Measurements from ENCODE around the gene SMPX. TPM values are rescaled to one million over a fixed set of nuclear protein-coding genes. Genes with fewer than 3 reads are reported as not detected.

Gene SMPX
- total and polyA plus RNA-seq, 2 donors (not counting 1 experiment from before 2014, with no cell fraction given) = not detected

DNA sequence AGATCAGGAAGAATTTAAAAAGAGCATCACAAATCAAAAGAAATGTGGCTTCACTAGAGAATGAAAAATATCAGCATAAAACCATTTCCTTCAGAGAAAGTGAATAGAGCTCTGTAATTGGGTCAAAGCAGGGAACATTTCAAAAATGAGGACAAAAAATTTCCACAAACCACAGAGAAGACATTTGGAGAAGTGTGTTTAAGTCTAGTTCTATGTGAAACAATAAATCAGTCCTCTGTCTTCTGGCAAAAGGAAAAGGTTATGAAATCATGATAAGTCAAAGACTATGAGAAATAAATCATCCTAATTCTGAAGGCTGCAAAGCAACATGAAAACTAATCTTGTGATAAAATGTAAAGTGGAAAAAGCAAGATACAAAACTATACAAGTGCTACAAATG lies 27.9 kb downstream of the SMPX start:
- Histone ChIP-seq H3K4me1 (ENCODE audit: control insufficient read depth, extremely low read depth, insufficient read depth, low read length) (no peaks in the 10 kb centered on the region), H3K9ac (ENCODE audit: insufficient read depth, low read length) (no peak overlapping the region), H3K27me3 (ENCODE audit: control insufficient read depth, insufficient read depth, low read length) (no peaks in the 10 kb centered on the region), H4K20me1 (ENCODE audit: control insufficient read depth, extremely low read depth, insufficient read depth, low read length) (no peaks in the 10 kb centered on the region), H3K36me3 (ENCODE audit: control insufficient read depth, insufficient read depth, low read length) (no peaks in the 10 kb centered on the region), H3K9me3 (ENCODE audit: control insufficient read depth, insufficient read depth, low read depth, low read length) (no peaks in the 10 kb centered on the region), H3K79me2 (ENCODE audit: control insufficient read depth, insufficient read depth, low read length) (no peaks in the 10 kb centered on the region), H3K4me2 (ENCODE audit: extremely low read depth, insufficient read depth, low read length) (no peak overlapping the region), H2AFZ (ENCODE audit: low read length) (no peak overlapping the region), H3K4me3 (replicated peaks in 1 of 4; ENCODE audit: control extremely low read depth in 1 of 4, insufficient read depth in 1 of 4, low read depth in 3 of 4, low read length in 4 of 4) (no peak overlapping the region), H3K27ac (ENCODE audit: insufficient read depth, low read length) (no peak overlapping the region)
- peak; percentile 27 to 65 for DNase-seq (ENCODE audit: low read depth in 2 of 2)
- TF ChIP-seq, protein P1, sequence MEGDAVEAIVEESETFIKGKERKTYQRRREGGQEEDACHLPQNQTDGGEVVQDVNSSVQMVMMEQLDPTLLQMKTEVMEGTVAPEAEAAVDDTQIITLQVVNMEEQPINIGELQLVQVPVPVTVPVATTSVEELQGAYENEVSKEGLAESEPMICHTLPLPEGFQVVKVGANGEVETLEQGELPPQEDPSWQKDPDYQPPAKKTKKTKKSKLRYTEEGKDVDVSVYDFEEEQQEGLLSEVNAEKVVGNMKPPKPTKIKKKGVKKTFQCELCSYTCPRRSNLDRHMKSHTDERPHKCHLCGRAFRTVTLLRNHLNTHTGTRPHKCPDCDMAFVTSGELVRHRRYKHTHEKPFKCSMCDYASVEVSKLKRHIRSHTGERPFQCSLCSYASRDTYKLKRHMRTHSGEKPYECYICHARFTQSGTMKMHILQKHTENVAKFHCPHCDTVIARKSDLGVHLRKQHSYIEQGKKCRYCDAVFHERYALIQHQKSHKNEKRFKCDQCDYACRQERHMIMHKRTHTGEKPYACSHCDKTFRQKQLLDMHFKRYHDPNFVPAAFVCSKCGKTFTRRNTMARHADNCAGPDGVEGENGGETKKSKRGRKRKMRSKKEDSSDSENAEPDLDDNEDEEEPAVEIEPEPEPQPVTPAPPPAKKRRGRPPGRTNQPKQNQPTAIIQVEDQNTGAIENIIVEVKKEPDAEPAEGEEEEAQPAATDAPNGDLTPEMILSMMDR (conservative IDR thresholded peaks at IDR 0.05 in 1 of 2, IDR thresholded peaks at IDR 0.05 in 1 of 2; ENCODE audit: low read depth in 1 of 2, low read length in 2 of 2) = no peak
- no peak for TF ChIP-seq EZH2 (IDR thresholded peaks at IDR 0.05; ENCODE audit: low read length, missing control alignments)

DNA sequence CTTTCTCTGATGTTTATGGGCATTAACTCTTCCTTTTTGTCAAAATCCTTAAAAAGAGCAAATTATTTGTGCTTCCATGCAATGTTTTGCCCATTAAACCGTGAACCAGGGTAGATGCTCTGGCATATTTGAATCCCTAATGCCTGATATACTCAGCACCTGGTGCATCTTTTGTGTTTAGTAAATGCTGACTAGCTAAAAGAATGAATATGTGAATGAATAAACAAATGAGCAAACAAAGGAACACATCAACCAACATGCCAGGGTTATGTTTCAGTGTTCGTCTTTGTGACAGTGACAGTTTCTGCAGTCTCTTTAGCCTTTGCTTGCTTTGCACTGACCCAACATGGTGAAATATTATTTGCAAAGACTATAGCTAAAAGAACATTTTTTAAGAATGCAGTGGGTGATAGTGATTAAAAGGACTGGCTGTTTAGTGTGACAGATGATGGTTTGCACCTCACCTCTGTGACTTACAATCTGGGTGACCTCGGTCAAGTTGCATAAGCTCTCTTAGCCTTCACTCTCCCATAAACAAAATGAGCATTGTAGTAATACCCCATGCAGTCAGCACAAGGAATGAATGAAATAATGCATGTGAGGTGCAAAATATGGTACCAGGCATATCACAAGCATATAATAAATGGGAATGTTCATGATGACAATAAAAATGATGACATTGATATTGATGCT lies 29.5 kb downstream of the SMPX start:
- no peak for DNase-seq (ENCODE audit: low read depth in 2 of 2)
- Histone ChIP-seq H3K4me1 (ENCODE audit: control insufficient read depth, extremely low read depth, insufficient read depth, low read length) (no peaks in the 10 kb centered on the region), H2AFZ (ENCODE audit: low read length) (no peak overlapping the region), H3K4me2 (ENCODE audit: extremely low read depth, insufficient read depth, low read length) (no peak overlapping the region), H3K79me2 (ENCODE audit: control insufficient read depth, insufficient read depth, low read length) (no peaks in the 10 kb centered on the region), H3K9ac (ENCODE audit: insufficient read depth, low read length) (no peak overlapping the region), H3K9me3 (ENCODE audit: control insufficient read depth, insufficient read depth, low read depth, low read length) (no peaks in the 10 kb centered on the region), H3K27ac (ENCODE audit: insufficient read depth, low read length) (no peak overlapping the region), H4K20me1 (ENCODE audit: control insufficient read depth, extremely low read depth, insufficient read depth, low read length) (no peaks in the 10 kb centered on the region), H3K27me3 (ENCODE audit: control insufficient read depth, insufficient read depth, low read length) (no peaks in the 10 kb centered on the region), H3K4me3 (replicated peaks in 1 of 4; ENCODE audit: control extremely low read depth in 1 of 4, insufficient read depth in 1 of 4, low read depth in 3 of 4, low read length in 4 of 4) (no peak overlapping the region), H3K36me3 (ENCODE audit: control insufficient read depth, insufficient read depth, low read length) (no peaks in the 10 kb centered on the region)
- no peak for TF ChIP-seq EZH2 (IDR thresholded peaks at IDR 0.05; ENCODE audit: low read length, missing control alignments)
- TF ChIP-seq, protein P1 (conservative IDR thresholded peaks at IDR 0.05 in 1 of 2, IDR thresholded peaks at IDR 0.05 in 1 of 2; ENCODE audit: low read depth in 1 of 2, low read length in 2 of 2) = no peak

- H3K4me1 ChIP-seq (ENCODE audit: control insufficient read depth, extremely low read depth, insufficient read depth, low read length) = no peaks in the 10 kb centered on the region
- no peak overlapping the region for H3K4me3 ChIP-seq (replicated peaks in 1 of 4; ENCODE audit: control extremely low read depth in 1 of 4, insufficient read depth in 1 of 4, low read depth in 3 of 4, low read length in 4 of 4)
- H3K27ac ChIP-seq (ENCODE audit: insufficient read depth, low read length) = no peak overlapping the region
- TF ChIP-seq EZH2 (IDR thresholded peaks at IDR 0.05; ENCODE audit: low read length, missing control alignments) = no peak
- TF ChIP-seq, protein P1 (conservative IDR thresholded peaks at IDR 0.05 in 1 of 2, IDR thresholded peaks at IDR 0.05 in 1 of 2; ENCODE audit: low read depth in 1 of 2, low read length in 2 of 2) = no peak
- no peaks in the 10 kb centered on the region for H3K79me2 ChIP-seq (ENCODE audit: control insufficient read depth, insufficient read depth, low read length)
- no peaks in the 10 kb centered on the region for H3K9me3 ChIP-seq (ENCODE audit: control insufficient read depth, insufficient read depth, low read depth, low read length)
- H4K20me1 ChIP-seq (ENCODE audit: control insufficient read depth, extremely low read depth, insufficient read depth, low read length) = no peaks in the 10 kb centered on the region
- no peaks in the 10 kb centered on the region for H3K36me3 ChIP-seq (ENCODE audit: control insufficient read depth, insufficient read depth, low read length)
- no peak for DNase-seq (ENCODE audit: low read depth in 2 of 2)
- no peaks in the 10 kb centered on the region for H3K27me3 ChIP-seq (ENCODE audit: control insufficient read depth, insufficient read depth, low read length)
- no peak overlapping the region for H2AFZ ChIP-seq (ENCODE audit: low read length)
- no peak overlapping the region for H3K4me2 ChIP-seq (ENCODE audit: extremely low read depth, insufficient read depth, low read length)
- H3K9ac ChIP-seq (ENCODE audit: insufficient read depth, low read length) = no peak overlapping the region
Observed at GRCh38 chrX:21725916-21726315, 32.0 kb downstream of the SMPX start.

All from fibroblast of lung (primary cell).